Colon (tissue), 2 donors: ENCODE measurements around the gene PRAMEF8.
"Not testable (repeated sequence)": the region's sequence is repeated elsewhere in the genome, so short reads cannot be mapped to it uniquely, and the experiment has no call there.

Experiments used
- FAIRE-seq: peaks from 2 replicates; lab custom pipeline; 2012; peaks lifted over from hg19 to GRCh38; lab: Jason Lieb, UNC
- donor health status: control.
- donor health status: control.

PRAMEF8 gene

DNA sequence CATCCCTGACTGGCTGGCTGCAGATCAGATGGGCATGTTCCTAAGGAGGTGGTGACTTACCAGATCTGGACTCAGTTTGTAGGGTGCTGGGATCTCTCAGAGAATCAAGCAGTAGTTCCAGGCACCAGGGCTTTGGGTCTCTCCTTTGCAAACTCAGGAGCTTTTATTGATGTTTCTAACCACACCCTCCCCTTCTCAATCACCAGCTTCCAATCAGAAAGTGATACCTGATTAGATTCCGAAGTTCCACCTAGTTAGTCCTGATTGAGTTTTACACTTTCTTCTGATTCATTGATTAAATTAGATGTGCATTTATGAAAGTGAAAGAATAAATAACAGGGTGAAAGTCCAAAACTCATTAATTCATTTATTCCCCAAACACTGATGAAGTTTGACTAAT is at the start of gene PRAMEF8:
PRAMEF8 (minus strand) TSS at position 101 of the 400 bp plus-strand sequence. CDS start 1,046 bp downstream, outside the sequence.
- not testable (repeated sequence) for FAIRE-seq

DNA sequence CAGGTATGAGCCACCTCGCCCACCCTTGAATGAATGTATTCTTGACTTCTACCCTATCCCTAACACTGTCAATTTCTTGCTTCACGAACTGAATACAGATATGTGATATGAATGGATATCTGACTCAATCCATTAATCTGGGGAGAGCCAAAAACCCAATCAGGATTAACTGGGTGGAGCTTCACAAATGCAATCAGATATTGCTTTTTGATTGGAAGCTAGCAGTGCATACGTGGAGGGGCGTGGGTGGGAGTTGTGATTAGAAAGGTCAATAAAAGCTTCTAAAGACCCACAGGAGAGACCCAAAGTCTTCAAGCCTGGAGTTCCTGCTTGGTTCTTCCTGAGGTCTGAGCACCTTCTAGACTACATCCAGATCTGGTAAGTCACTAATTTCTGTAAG is 30.3 kb upstream of the PRAMEF8 start, which contains the start of gene PRAMEF15:
PRAMEF15 (plus strand) TSS at position 301 of the 400 bp plus-strand sequence. CDS start 2,827 bp downstream, outside the sequence.
- not testable (repeated sequence) for FAIRE-seq

DNA sequence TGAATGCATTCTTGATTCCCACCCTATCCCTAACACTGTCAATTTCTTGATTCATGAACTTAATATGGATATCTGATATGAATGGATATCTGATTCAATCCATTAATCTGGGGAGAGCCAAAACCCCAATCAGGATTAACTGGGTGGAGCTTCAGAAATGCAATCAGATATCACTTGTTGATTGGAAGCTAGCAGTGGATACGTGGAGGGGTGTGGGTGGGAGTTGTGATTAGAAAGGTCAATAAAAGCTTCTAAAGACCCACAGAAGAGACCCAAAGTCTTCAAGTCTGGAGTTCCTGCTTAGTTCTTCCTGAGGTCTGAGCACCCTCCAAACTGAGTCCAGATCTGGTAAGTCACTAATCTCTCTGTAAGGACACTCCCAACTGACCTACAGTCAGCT is 18.3 kb upstream of the PRAMEF8 start, which contains the start of gene PRAMEF33:
PRAMEF33 (plus strand) TSS at position 301 of the 400 bp plus-strand sequence. CDS start 2,416 bp downstream, outside the sequence.
- not testable (repeated sequence) for FAIRE-seq

DNA sequence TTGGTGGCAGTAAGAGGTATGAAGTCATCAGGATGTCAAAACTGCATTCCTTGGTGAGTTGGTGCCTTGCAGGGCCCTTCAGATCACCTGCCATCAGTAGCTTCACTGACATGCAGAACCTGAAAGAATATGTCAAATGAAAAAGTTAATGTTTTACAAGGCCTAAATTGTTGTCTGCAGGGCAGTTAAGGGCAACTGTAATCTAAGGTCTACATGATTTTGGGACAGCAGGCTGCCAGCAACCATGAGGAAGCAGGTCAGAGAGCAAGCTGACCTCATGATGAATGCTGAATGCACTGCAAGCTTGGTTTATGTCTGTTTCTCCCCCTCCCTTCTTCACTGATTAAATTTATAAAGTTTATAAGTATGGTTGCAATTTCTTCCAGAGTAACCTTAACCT is 17.3 kb upstream of the PRAMEF8 start:
- not testable (repeated sequence) for FAIRE-seq

DNA sequence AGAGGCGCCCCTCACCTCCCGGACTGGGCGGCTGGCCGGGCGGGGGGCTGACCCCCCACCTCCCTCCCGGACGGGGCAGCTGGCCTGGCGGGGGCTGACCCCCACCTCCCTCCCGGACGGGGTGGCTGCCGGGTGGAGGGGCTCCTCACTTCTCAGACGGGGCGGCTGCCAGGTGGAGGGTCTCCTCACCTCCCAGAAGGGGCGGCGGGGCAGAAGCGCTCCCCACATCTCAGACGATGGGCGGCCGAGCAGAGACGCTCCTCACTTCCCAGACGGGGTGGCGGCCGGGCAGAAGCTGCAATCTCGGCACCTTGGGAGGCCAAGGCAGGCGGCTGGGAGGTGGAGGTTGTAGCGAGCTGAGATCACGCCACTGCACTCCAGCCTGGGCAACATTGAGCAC is 13.8 kb upstream of the PRAMEF8 start:
- FAIRE-seq = not testable (repeated sequence)

DNA sequence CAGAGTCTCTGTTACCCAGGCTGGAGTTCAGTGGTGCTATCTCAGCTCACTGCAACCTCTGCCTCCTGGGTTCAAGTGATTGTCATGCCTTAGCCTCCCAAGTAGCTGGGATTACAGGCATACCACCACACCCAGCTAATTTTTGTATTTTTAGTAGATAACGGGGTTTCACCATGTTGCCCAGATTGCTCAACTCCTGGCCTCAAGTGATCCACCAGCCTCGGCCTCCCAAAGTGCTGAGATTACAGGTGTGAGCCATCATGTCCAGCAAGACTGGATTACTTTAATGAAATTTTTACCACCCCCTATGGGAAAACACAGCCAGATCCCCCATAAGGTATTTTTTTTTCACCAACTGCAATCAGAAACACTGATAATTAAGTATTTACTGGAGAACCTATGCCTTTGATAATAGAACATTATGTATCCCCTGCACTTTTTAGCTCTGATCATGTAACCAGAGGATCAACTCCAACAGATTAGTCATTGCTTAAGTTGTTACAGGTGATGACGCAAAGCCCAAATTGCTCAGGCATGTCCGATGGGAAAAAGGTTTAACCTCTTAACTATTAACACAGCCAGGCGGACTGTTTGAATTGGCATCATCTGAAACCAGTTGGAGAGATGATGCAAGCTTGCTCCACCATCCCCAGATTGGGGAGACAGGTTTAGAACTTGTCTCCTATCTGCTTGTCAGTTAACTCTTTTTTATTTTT is 12.4 kb upstream of the PRAMEF8 start:
- not testable (repeated sequence) for FAIRE-seq

DNA sequence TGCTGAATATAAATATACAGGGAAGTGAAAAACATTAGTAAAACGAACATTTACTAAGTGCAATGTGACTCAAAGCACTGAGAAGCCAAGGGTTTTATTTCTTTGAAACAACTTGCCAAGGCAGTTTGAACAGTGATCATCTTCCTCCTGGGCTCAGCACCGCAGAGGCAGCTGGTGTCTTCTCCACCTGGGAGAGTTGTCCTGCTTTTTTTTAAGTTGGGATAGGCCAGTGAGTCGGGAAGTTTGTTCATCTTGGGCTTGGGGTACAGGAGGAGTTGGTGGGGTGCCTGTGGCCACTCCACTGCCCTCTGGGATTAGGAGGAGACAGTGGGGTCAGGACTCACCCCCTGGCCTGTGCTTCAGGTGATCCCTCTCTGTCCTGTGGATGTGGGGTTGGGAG is 4.1 kb upstream of the PRAMEF8 start:
- FAIRE-seq = not testable (repeated sequence)

DNA sequence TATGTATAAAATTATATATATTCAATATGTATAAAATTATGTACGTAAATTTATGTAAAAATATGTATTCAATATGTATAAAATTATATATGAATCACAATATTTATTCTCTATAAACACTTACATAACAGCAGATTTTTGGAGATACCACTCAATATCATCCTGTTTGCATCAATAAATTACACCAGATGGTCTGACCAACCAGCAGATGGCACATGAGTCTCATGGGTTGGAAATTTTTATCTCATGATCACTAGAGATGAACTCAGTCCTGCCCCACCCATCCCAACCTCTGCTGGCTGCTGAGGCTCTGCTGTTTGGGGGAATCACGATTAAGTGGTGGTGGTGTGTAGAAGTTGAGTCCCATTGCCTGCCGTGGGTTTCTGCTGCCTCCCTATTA is 5.3 kb downstream of the PRAMEF8 start:
- not testable (repeated sequence) for FAIRE-seq

DNA sequence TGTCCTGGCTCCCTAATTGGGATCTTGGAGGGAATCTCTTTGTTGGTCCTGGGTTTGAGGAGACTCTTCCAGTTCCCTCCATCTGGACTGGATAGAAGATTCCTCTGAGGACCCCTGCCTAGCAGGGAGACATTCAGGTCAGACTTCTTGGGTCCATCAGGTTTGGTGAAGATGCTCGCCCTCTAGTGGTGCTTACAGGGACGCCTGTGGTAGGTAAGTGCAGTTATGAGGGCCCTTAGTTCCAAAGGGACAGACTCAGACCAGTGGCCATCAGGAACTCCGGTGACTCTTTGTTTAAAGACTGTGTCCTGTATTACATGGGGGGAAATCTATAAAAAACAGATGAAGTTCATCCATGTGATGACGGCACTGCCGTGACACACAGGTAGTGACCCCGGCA is 7.9 kb downstream of the PRAMEF8 start:
- not testable (repeated sequence) for FAIRE-seq

DNA sequence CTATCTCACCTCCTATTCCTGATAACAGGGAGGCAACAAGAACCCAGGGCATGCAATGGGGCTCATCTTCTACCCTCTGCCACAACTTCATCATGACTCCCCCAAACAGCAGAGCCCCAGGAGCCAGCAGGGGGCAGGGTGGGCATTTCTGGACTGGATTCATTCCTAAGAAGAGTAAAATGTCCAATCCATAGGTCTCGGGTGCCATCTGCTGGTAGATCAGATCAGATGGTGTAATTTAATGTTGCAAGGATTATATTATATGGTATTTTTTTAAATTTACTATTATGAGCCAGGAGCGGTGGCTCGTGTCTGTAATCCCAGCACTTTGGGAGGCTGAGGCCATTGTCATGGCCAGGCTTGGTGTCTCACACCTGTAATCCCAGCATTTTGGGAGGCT is 19.8 kb downstream of the PRAMEF8 start:
- FAIRE-seq = not testable (repeated sequence)

DNA sequence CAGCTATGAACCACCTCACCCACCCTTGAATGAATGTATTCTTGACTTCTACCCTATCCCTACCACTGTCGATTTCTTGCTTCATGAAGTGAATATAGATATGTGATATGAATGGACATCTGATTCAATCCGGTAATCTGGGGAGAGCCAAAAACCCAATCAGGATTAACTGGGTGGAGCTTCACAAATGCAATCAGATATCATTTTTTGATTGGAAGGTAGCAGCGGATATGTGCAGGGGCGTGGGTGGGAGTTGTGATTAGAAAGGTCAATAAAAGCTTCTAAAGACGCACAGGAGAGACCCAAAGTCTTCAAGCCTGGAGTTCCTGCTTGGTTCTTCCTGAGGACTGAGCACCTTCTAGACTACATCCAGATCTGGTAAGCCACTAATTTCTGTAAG is 31.0 kb downstream of the PRAMEF8 start, which contains the start of gene PRAMEF5:
PRAMEF5 (plus strand) TSS at position 301 of the 400 bp plus-strand sequence. CDS start 5,071 bp downstream, outside the sequence.
- FAIRE-seq = not testable (repeated sequence)

DNA sequence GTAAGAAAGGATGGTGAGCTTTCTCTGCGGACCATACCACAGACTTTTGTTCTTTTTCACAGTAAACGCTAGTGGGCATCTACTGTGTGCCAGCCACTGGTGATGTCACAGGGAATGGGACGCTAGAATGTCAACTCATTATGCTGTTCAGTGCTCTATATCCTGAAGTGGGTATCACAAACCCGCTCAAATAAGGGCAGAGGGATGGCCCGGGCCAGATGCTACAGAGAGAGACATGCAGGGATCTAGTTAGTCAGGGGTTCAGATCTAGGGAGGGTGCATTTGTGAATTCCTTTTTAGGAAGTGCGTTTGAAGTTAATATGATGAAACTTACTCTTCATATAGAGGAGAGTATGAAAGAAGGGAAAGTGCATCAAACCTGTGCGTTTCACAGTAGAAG is 37.8 kb downstream of the PRAMEF8 start:
- FAIRE-seq = not testable (repeated sequence)

DNA sequence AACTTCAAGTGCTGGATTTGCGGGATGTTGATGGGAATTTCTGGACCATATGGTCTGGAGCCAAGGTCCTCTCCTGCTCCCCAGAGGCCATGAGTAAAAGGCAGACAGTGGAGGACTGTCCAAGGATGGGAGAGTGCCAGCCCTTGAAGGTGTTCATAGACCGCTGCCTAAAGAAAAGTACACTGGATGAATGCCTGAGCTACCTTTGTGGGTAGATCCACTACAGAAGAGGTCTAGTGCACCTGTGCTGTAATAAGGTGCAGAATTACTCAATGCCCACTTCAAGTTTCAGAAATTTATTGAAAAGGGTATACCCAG is 38.4 kb downstream of the PRAMEF8 start:
- not testable (repeated sequence) for FAIRE-seq

DNA sequence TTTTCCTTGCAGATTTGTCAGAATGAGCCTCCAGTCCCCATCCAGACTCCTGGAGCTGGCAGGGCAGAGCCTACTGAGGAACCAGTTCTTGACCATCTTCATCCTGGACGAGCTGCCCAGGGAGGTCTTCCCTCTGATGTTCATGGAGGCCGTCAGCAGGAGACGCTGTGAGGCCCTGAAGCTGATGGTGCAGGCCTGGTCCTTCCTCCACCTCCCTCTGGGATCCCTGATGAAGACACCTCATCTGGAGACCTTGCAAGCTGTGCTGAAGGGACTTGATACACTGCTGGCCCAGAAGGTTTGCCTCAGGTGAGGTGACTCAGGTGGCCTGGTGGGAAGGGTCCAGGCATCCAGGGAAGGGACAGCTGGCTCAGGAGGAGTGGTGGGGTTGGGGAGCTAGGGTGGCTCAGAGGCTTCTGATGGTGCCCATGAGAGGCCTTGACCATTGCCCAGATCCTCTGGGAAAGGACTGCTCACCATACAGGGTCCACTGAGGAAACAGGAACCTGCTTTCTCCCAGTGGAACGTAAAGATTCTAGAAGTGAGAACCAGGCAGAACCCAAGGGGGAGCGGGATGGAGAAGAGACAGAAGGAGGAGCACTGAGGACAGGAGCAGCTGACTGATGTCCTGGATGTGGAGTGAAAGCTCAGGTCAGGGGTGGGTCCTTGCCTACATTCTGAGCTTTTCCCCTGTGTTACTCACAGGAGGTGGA is 38.9 kb downstream of the PRAMEF8 start:
- not testable (repeated sequence) for FAIRE-seq

DNA sequence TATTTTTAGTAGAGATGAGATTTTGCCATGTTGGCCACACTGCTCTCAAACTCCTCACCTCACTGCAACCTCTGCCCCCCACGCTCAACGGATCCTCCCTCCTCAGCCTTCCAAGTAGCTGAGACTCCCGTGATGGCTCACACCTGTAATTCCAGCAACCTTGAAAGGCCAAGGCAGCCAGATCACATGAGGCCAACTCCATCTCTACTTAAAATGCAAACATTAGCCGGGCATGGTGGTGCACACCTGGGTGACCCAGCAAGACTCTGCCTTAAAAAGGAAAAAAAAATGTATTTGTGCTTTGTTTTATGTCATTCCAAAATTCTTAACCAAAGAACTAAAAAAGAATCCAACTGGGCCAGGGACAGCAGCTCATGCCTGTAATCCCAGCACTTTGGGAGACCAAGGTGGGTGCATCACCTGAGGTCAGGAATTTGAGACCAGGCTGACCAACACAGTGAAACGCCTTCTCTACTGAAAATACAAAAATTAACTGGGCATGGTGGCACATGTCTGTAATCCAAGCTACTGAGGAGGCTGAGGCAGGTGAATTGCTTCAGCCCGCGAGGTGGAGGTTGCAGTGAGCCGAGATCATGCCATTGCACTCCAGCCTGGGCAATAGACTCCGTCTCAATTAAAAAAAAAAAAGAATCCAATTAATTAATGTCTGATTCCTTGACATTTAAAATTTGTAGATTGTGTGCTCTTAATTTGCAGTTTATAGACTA is 41.2 kb downstream of the PRAMEF8 start:
- not testable (repeated sequence) for FAIRE-seq

DNA sequence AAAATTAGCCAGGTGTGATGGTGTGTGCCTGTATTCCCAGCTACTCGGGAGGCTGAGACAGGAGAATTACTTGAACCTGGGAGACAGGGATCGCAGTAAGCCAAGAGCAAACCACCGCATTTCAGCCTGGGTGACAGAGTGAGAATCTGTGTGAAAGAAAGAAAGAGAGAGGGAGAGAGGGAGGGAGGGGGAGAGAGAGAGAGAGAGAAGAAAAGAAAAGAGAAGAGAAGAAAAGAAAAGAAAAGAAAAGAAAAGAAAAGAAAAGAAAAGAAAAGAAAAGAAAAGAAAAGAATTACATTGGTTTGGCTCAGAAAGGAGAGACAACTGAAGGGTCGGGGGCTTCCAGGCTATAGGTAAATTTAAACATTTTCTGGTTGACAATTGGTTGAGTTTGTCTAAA is 45.3 kb downstream of the PRAMEF8 start:
- FAIRE-seq = not testable (repeated sequence)

DNA sequence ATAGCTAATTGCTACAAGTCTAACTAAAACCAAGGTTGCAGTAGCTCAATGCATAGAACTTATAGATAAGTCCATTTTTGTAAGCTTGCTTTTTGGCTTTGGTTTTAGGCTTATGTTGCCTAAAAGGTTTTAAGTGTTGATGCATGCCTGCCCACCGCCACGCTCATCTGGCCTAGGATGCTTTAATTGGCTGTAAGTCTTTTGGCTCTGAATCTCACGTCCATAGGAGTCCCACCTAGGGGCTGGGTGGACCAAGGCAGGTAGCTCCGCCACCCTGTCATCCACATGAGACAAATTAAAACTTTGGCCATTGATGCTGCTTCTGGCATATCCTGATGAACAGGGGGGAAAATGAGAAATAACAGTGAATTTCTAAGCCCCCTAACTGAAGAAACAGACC is 47.4 kb downstream of the PRAMEF8 start:
- FAIRE-seq = not testable (repeated sequence)

DNA sequence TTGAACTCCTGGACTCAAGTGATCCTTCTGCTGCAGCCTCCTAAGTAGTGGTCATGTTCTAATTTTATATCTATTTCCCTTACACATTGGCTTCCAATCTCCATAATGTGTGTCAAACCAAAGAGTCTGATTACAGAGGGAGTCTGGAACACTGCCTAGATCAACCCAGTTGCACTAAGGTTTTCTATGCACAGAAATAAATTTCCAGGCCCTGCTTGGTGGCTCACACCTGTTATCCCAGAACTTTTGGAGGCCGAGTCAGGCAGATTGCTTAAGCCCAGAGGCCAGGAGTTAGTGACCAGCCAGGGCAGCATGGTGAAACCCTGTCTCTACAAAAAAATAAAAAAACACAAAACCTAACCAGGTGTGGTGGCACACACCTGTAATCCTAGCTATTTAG is 50.9 kb downstream of the PRAMEF8 start:
- FAIRE-seq = not testable (repeated sequence)

DNA sequence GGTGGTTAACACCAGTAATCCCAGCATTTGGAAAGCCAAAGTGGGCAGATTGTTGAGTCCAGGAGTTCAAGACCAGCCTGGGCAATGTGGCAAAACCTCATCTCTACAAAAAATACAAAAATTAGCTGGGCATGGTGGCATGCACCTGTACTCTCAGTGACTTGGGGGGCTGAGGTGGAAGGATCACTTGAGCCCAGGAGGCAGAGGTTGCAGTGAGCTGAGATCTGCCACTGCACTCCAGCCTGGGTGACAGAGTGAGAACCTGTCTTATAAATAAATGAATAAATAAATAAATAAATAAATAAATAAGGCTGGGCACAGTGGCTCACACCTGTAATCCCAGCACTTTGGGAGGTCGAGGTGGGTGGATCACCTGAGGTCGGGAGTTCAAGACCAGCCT is 52.9 kb downstream of the PRAMEF8 start:
- FAIRE-seq = not testable (repeated sequence)
